ENCODE results near the gene PAM.

DNA sequence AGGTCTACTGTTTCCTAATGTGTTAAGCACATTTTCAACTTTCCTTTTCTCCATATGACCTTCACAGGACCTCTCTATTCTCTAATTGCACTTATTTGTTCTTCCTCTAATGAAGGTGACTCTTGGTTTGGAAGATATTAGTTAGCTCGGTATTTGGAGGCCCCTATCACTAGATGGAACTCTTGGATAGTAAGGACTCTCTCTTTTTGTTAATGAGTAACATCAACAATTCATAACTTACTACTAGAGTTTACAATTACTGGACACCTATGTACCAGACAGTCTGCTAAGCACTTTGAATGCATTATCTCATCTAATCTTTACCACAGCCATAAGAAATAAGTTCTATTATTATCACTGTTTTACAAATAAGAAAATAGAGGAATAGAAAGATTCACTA is 23.4 kb upstream of the PAM start:
- TF ChIP-seq POLR2A (IDR thresholded peaks at IDR 0.05) (no peak), EP300 (IDR thresholded peaks at IDR 0.05) (no peak)
- TF ChIP-seq, protein P1, sequence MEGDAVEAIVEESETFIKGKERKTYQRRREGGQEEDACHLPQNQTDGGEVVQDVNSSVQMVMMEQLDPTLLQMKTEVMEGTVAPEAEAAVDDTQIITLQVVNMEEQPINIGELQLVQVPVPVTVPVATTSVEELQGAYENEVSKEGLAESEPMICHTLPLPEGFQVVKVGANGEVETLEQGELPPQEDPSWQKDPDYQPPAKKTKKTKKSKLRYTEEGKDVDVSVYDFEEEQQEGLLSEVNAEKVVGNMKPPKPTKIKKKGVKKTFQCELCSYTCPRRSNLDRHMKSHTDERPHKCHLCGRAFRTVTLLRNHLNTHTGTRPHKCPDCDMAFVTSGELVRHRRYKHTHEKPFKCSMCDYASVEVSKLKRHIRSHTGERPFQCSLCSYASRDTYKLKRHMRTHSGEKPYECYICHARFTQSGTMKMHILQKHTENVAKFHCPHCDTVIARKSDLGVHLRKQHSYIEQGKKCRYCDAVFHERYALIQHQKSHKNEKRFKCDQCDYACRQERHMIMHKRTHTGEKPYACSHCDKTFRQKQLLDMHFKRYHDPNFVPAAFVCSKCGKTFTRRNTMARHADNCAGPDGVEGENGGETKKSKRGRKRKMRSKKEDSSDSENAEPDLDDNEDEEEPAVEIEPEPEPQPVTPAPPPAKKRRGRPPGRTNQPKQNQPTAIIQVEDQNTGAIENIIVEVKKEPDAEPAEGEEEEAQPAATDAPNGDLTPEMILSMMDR (IDR thresholded peaks at IDR 0.05) = no peak
